DND-41 (cell line): ENCODE measurements around the gene RSPRY1.

Experiments
- EZH2 ChIP-seq: IDR thresholded peaks from 3 replicates; pipeline ENCODE4 v1.6.1; 2012; ENCODE audit warnings: borderline replicate concordance, low read depth, mild to moderate bottlenecking, moderate library complexity, low read length, inconsistent platforms; ENCODE audit not compliant: severe bottlenecking
- TF ChIP-seq, protein P1 (sequence below): IDR thresholded peaks from 2 replicates; pipeline ENCODE4 v1.5.1; 2012; ENCODE audit warnings: borderline replicate concordance, low read length, moderate library complexity, mild to moderate bottlenecking; ENCODE audit not compliant: poor library complexity, severe bottlenecking; ENCODE audit errors: extremely low read depth

- TF ChIP-seq, protein P1, sequence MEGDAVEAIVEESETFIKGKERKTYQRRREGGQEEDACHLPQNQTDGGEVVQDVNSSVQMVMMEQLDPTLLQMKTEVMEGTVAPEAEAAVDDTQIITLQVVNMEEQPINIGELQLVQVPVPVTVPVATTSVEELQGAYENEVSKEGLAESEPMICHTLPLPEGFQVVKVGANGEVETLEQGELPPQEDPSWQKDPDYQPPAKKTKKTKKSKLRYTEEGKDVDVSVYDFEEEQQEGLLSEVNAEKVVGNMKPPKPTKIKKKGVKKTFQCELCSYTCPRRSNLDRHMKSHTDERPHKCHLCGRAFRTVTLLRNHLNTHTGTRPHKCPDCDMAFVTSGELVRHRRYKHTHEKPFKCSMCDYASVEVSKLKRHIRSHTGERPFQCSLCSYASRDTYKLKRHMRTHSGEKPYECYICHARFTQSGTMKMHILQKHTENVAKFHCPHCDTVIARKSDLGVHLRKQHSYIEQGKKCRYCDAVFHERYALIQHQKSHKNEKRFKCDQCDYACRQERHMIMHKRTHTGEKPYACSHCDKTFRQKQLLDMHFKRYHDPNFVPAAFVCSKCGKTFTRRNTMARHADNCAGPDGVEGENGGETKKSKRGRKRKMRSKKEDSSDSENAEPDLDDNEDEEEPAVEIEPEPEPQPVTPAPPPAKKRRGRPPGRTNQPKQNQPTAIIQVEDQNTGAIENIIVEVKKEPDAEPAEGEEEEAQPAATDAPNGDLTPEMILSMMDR, result no peak
- no peak for TF ChIP-seq EZH2
These were observed 42.8 kb upstream of the RSPRY1 start for GRCh38 chr16:57143149-57143921.
